IPS-NIHi11 (cell line): ENCODE measurements around the gene RAD9A.

ENCODE experiments used
- DNase-seq: peaks from one replicate; pipeline ENCODE4 v3.0.0; 2012; ENCODE audit warnings: mixed read lengths, low spot score

RAD9A gene

GRCh38 chr11:67391304-67392182 lies at the start of gene RAD9A:
TSS of gene RAD9A (plus strand) at chr11:67391986. CDS start at chr11:67392045, 59 bp downstream.
- peak; percentile 99 for DNase-seq

DNA sequence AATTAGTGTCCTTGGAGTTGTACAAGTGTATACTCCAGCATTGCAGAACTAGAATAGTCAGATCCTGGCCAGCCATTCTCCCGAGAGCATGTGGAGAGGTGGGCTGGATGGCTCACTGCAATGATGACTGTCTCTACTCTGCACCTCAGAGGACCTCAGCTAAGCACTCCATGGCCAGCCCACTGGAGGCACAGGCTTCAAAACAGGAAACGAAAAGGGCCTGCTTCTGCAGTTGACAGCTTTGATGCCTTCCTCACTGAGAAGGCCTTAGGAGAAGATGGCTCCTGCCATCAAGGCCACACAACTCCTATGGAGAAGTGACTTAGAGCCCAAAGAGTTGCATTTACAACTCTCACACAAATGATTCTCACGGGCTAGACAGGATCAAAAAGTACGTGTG lies 47.5 kb upstream of the RAD9A start:
- DNase-seq, result no peak

GRCh38 chr11:67345247-67345919 lies 46.4 kb upstream of the RAD9A start:
- no peak for DNase-seq

GRCh38 chr11:67345920-67346819 lies 45.6 kb upstream of the RAD9A start:
- DNase-seq, result no peak

DNA sequence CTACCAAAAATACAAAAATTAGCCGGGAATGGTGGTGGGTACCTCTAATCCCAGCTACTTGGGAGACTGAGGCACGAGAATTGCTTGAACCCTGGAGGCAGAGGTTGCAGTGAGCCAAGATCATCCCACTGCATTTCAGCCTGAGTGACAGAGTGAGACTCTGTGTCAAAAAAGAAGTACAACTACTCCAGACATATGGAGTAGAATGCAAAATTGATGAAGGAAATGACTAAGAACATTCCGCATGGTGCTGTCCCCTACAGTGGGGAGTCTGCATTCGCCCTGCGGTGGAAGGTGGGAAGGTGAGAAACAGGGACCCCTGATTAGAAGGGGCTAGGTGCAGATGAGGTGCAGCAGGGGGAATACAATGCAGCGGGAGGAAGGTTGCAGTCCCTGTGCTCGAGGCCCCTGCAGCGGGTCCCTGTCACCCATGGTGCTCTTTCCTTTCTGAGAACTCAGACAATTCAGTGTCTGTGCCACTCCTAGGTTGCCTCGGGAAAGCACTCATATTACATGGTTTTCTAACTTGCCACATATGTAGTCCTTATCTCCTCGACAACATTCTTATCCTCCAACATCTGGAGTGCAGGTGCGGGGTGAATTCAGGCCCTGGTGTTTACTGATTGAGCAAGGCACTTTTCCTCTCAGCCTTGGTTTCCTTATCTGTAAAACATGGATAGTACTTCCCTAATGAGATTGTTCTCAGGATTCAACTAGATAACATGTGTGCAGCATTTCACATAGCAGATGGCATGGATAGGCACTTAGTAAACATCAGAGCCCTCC lies 43.6 kb upstream of the RAD9A start:
- DNase-seq, result no peak

DNA sequence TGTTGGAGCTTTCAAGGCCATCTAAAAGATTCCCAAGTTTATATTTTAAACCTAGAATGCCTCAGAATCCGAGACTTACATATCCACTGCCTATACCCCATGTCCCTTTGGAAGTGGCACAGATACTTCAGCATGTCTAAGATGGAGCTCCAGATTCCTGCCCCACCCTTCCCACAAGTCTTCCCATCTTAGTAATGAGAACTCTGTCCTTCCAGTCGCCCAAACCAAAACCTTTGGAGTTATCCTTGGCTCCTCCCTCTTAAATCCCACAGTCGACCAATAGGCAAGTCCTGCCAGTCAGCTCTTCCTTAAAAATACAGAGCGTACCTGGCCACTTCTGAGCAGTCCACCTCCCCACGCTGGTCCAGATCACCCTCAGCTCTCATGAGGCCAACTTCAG lies 42.8 kb upstream of the RAD9A start:
- DNase-seq, result no peak

- DNase-seq, result no peak
Measured at GRCh38 chr11:67349457-67349856, 42.3 kb upstream of the RAD9A start.

GRCh38 chr11:67349928-67350465 lies 41.8 kb upstream of the RAD9A start:
- DNase-seq, result no peak

GRCh38 chr11:67351275-67352005 lies 40.3 kb upstream of the RAD9A start:
- peak; percentile 88 for DNase-seq

GRCh38 chr11:67352546-67353316 lies 39.1 kb upstream of the RAD9A start:
- DNase-seq, result peak; percentile 37

DNA sequence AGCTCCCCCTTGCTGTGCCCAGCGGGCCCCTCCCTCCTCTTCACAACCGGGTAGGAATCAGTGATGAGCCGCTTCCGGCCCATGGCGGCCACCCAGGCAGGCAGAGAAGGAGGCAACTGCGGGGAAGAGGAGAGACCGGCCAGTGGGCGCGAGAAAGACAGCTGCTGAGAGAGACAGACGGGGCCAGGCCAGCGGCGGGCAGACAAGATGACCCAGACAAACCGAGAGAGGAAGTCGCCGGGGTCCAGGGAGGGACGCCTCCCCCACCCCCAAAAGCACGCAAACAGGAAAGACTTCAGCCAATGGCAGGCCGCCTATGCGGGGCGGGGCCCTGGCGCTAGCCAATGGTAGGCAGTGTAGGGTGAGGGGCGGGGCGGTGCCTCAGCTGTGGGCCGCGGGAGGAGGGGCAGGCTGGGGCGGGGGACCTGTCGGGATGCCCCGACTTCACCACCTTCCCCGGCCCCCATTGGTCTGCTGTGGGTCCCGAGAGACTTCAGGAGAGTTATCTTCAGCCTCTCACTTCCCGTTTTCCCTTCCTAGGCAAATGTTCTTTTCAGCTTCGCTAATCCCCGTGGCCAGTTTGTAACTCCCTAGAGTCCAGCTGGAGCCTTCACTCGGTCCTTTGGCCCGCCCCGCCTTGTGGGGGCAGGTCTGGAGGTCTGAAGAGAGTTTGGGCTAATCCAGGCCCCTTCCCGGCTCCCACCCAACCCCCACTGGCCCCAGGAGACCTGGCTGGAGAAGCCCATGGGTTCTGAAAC lies 38.3 kb upstream of the RAD9A start, which contains the start of gene POLD4:
Gene POLD4 (minus strand): TSS at position 230 of the 758 bp plus-strand sequence. CDS start 147 bp downstream, at position 83.
- peak; percentile 97 for DNase-seq

GRCh38 chr11:67354075-67355022 lies 37.4 kb upstream of the RAD9A start:
- no peak for DNase-seq

DNA sequence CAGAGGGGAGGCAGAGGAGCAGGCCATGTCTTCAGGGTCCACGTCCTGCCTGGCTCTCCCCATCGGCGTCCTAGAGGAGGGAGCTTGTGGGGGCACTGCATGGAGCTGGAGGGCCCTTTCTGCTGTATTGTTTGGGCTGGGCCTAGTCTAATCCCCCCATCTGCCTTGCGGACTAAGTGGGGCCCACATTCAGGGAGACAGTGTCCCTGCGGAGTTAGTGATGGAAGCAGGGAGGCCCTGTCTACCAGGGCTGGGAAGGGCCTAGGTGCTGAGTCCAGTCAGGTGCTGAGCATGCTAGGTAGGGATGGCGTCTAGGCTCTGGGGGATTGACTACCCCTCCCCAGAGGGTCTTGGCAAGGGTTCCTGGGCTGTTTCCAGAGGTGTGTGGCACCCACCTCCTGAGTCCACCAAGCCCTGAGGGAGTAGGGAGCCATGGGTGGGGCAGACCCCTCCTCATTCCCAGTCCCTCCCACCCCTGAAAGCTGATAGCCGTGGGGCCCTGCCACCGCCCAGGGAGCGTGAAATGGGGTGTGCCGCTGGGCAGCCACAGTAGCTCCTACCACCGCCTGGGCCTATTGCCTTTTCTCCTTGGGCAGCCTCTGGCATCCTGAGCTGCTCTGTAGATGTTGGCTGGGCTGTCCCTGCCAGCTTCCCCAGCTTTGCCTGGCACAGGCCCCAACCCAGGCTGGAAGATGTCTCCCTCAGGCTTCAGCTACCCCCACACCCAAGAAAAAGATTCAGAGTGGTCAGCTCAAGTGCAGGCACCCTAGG lies 36.6 kb upstream of the RAD9A start:
- DNase-seq, result no peak

- DNase-seq, result no peak
Measured at GRCh38 chr11:67355794-67356386, 35.9 kb upstream of the RAD9A start.

GRCh38 chr11:67356387-67356863 lies 35.4 kb upstream of the RAD9A start:
- no peak for DNase-seq

- peak; percentile 82 for DNase-seq
Measured at GRCh38 chr11:67356864-67357561, 34.8 kb upstream of the RAD9A start.
